Measurements from ENCODE around the gene ACVR1.

The ACVR1 gene

DNA sequence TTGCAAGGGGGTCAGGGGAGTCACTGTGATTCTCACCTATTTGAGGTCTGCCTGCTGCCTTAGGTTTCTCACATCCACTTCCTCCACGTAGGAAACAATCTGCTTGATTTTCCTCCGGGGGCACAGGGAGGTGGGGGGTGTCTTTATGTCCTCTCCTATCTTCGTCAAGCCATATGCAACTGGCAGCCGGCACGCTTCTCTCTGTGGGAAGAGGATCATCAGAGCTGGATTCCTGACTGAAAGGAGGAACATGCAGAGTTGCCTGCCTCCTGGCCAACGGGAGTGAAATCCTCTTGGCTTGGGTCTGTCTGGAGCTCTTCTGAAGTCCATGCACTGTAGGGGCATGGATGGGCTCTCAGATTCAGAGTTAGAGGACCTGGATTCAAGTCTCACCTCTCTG, 43.1 kb upstream of the ACVR1 start:
- TF ChIP-seq, protein P1, sequence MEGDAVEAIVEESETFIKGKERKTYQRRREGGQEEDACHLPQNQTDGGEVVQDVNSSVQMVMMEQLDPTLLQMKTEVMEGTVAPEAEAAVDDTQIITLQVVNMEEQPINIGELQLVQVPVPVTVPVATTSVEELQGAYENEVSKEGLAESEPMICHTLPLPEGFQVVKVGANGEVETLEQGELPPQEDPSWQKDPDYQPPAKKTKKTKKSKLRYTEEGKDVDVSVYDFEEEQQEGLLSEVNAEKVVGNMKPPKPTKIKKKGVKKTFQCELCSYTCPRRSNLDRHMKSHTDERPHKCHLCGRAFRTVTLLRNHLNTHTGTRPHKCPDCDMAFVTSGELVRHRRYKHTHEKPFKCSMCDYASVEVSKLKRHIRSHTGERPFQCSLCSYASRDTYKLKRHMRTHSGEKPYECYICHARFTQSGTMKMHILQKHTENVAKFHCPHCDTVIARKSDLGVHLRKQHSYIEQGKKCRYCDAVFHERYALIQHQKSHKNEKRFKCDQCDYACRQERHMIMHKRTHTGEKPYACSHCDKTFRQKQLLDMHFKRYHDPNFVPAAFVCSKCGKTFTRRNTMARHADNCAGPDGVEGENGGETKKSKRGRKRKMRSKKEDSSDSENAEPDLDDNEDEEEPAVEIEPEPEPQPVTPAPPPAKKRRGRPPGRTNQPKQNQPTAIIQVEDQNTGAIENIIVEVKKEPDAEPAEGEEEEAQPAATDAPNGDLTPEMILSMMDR (IDR thresholded peaks at IDR 0.05; ENCODE audit: control extremely low read depth, extremely low read depth, low read depth, missing control alignments): no peak
- POLR2A ChIA-PET: no interaction called here
- CTCF ChIA-PET: interaction anchor here (1.3 to 2.3 kb wide), 3 partner anchors 12 to 42 kb away, joined by 3 to 9 read pairs (median 3); no protein-coding TSS in a partner anchor
- no peak for DNase-seq (ENCODE audit: extremely low spot score)

DNA sequence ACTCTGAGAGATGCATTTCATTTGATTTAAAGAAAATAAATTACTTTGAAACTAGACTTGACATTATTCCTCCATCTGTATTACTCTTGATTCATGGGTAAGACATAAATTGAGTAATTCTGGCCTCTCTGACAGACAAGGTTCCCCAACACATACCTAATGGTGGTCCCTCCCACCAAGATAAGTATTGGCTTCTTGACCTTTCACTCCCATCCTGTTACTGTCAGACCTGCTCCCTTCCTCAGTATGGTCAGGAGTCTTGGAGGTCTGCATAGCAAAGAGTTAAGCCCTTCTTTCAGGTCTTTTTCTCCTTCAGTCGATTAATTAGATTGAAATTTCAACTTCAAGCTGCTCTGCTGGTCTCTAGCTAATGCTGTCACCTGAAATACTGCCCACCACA, 42.2 kb upstream of the ACVR1 start:
- POLR2A ChIA-PET: no interaction called here
- CTCF ChIA-PET: interaction anchor here (1.3 to 2.3 kb wide), 2 partner anchors 13 to 41 kb away, joined by 3 to 9 read pairs; no protein-coding TSS in a partner anchor
- TF ChIP-seq, protein P1 (IDR thresholded peaks at IDR 0.05; ENCODE audit: control extremely low read depth, extremely low read depth, low read depth, missing control alignments): no peak
- no peak for DNase-seq (ENCODE audit: extremely low spot score)

DNA sequence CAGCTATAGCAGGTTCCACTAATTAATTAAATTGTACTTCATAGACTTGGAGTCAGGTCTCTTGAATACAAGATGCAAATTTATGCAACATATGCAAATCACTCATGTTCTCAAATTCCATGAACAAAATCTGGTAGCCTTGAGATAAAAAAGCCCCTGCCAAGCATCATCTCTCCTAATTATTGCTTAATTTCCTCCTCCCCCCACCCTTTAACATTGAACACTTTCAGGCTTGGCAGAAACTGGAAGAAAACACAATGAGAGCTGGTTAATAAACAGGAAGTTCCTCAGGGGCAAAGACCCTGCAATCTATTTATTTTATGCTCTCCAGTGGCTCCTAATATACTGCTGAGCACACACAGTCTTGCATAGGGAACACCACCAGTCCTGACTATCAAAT, 35.6 kb upstream of the ACVR1 start:
- CTCF ChIA-PET: no interaction called here
- TF ChIP-seq, protein P1 (IDR thresholded peaks at IDR 0.05; ENCODE audit: control extremely low read depth, extremely low read depth, low read depth, missing control alignments): no peak
- DNase-seq (ENCODE audit: extremely low spot score): no peak

DNA sequence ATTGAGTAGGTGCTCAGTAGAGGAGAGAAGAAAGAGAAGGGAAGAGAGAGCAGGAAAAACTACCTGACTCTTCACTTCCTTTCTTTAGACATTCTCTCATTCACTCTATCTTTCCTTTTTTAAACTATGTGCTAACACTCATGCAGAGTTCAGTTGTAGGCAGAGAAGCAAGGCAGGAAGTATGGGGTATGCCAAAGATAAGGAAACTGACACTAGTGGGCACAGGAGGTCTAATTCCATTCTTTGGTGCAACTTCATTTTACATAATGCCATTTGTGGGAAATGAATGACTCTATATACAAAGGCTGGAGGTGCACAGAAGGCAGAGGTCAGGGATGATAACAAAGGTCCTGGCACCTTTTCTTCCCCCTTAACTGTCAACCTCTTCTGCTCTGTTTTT, 35.1 kb upstream of the ACVR1 start:
- TF ChIP-seq, protein P1 (IDR thresholded peaks at IDR 0.05; ENCODE audit: control extremely low read depth, extremely low read depth, low read depth, missing control alignments): no peak
- no peak for DNase-seq (ENCODE audit: extremely low spot score)
- ChIA-PET POLR2A (no interaction called here), CTCF (no interaction called here)

More for the DNA sequence above, 35.6 kb upstream of the ACVR1 start:
- POLR2A ChIA-PET: no interaction called here

DNA sequence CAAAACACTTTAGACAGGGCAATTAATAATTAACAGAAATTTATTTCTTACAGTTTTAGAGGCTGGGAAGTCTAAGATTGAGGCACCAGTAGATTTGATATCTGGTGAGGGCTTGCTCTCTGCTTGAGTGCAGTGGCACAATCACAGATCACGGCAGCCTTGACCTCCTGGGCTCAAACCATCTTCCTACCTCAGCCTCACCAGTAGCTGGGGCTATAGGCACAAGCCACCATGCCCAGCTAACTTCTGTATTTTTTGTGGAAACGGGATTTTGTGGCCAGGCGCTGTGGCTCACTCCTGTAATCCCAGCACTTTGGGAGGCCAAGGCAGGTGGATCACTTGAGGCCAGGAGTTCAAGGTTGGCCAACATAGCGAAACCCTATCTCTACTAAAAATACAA, 29.0 kb upstream of the ACVR1 start:
- no peak for DNase-seq (ENCODE audit: extremely low spot score)
- TF ChIP-seq, protein P1 (IDR thresholded peaks at IDR 0.05; ENCODE audit: control extremely low read depth, extremely low read depth, low read depth, missing control alignments): no peak
- CTCF ChIA-PET: interaction anchor here (0.7 kb wide), 1 partner anchor 9 kb away, joined by 3 read pairs; no protein-coding TSS in a partner anchor
- POLR2A ChIA-PET: no interaction called here

DNA sequence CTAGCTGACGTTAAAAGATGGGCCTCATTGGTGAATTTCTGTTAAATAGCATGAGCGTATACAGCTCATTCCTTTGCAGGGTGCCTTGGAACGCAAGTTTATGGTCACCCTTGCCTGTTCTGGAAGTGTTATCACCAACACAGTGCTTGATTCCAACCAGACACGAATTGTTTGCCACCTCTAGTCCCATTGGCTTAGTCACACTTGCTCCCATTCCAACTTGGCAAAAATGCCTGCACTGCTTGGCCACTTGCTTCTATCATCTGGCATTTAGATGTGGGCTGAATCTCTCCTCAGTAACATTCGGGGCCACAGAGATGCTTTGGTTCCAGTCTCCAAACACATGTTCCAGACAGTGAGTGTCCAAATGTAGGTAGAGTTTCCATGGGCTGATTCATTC, 27.5 kb upstream of the ACVR1 start:
- no peak for DNase-seq (ENCODE audit: extremely low spot score)
- ChIA-PET CTCF (interaction anchor here (0.9 to 1.2 kb wide), 2 partner anchors 11 kb away, joined by 3 read pairs; no protein-coding TSS in a partner anchor), POLR2A (no interaction called here)
- TF ChIP-seq, protein P1 (IDR thresholded peaks at IDR 0.05; ENCODE audit: control extremely low read depth, extremely low read depth, low read depth, missing control alignments): no peak

All from GM10248 (cell line).